Stimulated activated CD4-positive, alpha-beta T cell treated with anti-CD3 and anti-CD28 coated beads, Interleukin-4, amount 100 ng/mL, for 48 hours (primary cell): Measurements from ENCODE around the gene LRRC61.

Experiments
- DNase-seq, 2 donors: peaks; one replicate each; pipeline ENCODE4 v3.0.0-alpha.2; 2020; ENCODE audit warnings: low read depth in 2 of 2

The LRRC61 gene

GRCh38 chr7:150330211-150330885 lies 7.2 kb downstream of the LRRC61 start:
- no peak for DNase-seq

GRCh38 chr7:150332852-150333635 lies 9.9 kb downstream of the LRRC61 start:
- no peak for DNase-seq

GRCh38 chr7:150333659-150334058 lies 10.5 kb downstream of the LRRC61 start:
- DNase-seq = no peak

- DNase-seq = no peak
Measured at GRCh38 chr7:150334108-150334507, 11.0 kb downstream of the LRRC61 start.

GRCh38 chr7:150335108-150335773 lies 12.1 kb downstream of the LRRC61 start:
- DNase-seq = no peak

- DNase-seq = no peak
Measured at GRCh38 chr7:150335774-150336112, 12.6 kb downstream of the LRRC61 start.

- DNase-seq = no peak
Measured at GRCh38 chr7:150336746-150337145, 13.6 kb downstream of the LRRC61 start.

GRCh38 chr7:150337179-150337578 lies 14.0 kb downstream of the LRRC61 start:
- no peak for DNase-seq

- no peak for DNase-seq
Measured at GRCh38 chr7:150337659-150338081, 14.5 kb downstream of the LRRC61 start.

- no peak for DNase-seq
Measured at GRCh38 chr7:150338166-150338829, 15.1 kb downstream of the LRRC61 start.

- DNase-seq = no peak
Measured at GRCh38 chr7:150339409-150339809, 16.3 kb downstream of the LRRC61 start.

GRCh38 chr7:150340024-150340749 lies 17.0 kb downstream of the LRRC61 start:
- no peak for DNase-seq

- DNase-seq = no peak
Measured at GRCh38 chr7:150340875-150341262, 17.7 kb downstream of the LRRC61 start.

GRCh38 chr7:150341263-150342120 lies 18.3 kb downstream of the LRRC61 start, which contains the start of gene RARRES2:
TSS of gene RARRES2 (minus strand) at chr7:150341629. CDS start at chr7:150340609, 1,020 bp downstream.
- no peak for DNase-seq

GRCh38 chr7:150342121-150342408 lies 18.9 kb downstream of the LRRC61 start:
- DNase-seq = no peak

- DNase-seq = no peak
Measured at GRCh38 chr7:150343225-150343624, 20.1 kb downstream of the LRRC61 start.

GRCh38 chr7:150344299-150344698 lies 21.1 kb downstream of the LRRC61 start:
- no peak for DNase-seq

GRCh38 chr7:150345012-150345411 lies 21.9 kb downstream of the LRRC61 start:
- DNase-seq = no peak

GRCh38 chr7:150346922-150347321 lies 23.8 kb downstream of the LRRC61 start:
- no peak for DNase-seq

- no peak for DNase-seq
Measured at GRCh38 chr7:150351587-150352194, 28.5 kb downstream of the LRRC61 start.
